OCI-LY7 (cell line): ENCODE measurements around the gene MICAL3.

Experiments
- EZH2phosphoT487 ChIP-seq: fragments of 200-600 bp; sonication (generic); IDR thresholded peaks from 2 replicates; pipeline ENCODE4 v1.6.1; 2018; ENCODE audit warnings: low read depth, borderline replicate concordance, mild to moderate bottlenecking, mixed run types, antibody characterized with exemption, low read length, moderate library complexity, mixed read lengths
- TF ChIP-seq, protein P1 (sequence below): fragments of 200-600 bp; sonication (generic); conservative IDR thresholded peaks from 2 replicates; pipeline ENCODE4 v1.5.1; 2014; ENCODE audit warnings: mild to moderate bottlenecking, antibody characterized with exemption, low read length, moderate library complexity, mixed read lengths

DNA sequence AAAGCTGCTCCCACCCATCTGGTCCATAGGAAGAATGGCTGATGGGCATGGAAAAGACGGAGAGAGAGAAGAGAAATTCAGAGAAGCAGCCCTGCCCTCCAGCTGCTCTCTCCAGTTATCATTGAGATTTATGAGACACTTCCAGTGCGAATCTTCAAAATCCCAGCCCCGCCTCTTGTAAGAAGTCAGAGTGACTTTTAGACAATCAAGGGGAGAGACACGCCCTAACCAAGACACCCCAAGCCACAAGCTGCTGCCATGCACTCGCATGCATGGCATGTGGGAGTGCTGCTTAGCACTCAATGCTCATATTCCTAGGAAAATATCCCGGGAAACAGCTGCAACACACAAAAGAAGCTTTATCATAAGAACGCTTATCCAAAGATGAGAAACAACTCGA lies 139.5 kb downstream of the MICAL3 start:
- TF ChIP-seq, protein P1, sequence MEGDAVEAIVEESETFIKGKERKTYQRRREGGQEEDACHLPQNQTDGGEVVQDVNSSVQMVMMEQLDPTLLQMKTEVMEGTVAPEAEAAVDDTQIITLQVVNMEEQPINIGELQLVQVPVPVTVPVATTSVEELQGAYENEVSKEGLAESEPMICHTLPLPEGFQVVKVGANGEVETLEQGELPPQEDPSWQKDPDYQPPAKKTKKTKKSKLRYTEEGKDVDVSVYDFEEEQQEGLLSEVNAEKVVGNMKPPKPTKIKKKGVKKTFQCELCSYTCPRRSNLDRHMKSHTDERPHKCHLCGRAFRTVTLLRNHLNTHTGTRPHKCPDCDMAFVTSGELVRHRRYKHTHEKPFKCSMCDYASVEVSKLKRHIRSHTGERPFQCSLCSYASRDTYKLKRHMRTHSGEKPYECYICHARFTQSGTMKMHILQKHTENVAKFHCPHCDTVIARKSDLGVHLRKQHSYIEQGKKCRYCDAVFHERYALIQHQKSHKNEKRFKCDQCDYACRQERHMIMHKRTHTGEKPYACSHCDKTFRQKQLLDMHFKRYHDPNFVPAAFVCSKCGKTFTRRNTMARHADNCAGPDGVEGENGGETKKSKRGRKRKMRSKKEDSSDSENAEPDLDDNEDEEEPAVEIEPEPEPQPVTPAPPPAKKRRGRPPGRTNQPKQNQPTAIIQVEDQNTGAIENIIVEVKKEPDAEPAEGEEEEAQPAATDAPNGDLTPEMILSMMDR, result no peak
- TF ChIP-seq EZH2phosphoT487, result no peak
